GM23338 (cell line): ENCODE measurements around the gene PDSS1.
"Not testable (repeated sequence)": the region's sequence is repeated elsewhere in the genome, so short reads cannot be mapped to it uniquely, and the experiment has no call there.

Experiments
- CTCF ChIP-seq, 2 experiments: fragments of 200-600 bp in 1 of 2; sonication (generic) in 1 of 2; conservative IDR thresholded peaks; 2 replicates each; pipeline versions ENCODE4 v1.5.1 to v1.6.1; 2016 to 2017; ENCODE audit warnings: antibody characterized with exemption in 2 of 2, low read depth in 2 of 2, mild to moderate bottlenecking in 2 of 2, moderate library complexity in 1 of 2
- REST ChIP-seq: IDR thresholded peaks from one replicate; pipeline ENCODE4 v1.6.1; 2018; ENCODE audit warnings: antibody characterized with exemption; ENCODE audit not compliant: unreplicated experiment

GRCh38 chr10:26789779-26790178 lies 92.3 kb downstream of the PDSS1 start:
- TF ChIP-seq CTCF (conservative IDR thresholded peaks at IDR 0.05; ENCODE audit: low read depth in 2 of 2); REST: not testable (repeated sequence)
